Kidney epithelial cell (primary cell): ENCODE data around the gene ACOT11. TPM values are rescaled to one million over a fixed set of nuclear protein-coding genes. Genes with fewer than 3 reads are reported as not detected.

Source experiments
- DNase-seq: peaks from one replicate; pipeline ENCODE4 v3.0.0-alpha.2; 2010; ENCODE audit warnings: low read depth
- H3K27me3 ChIP-seq: 2 replicates; pipeline ENCODE4 v1.6.0; 2011; ENCODE audit warnings: low read length; ENCODE audit not compliant: control insufficient read depth, insufficient read depth
- H3K36me3 ChIP-seq: 2 replicates; pipeline ENCODE4 v1.5.1; 2011; ENCODE audit warnings: low read length; ENCODE audit not compliant: control insufficient read depth, insufficient read depth
- H3K4me3 ChIP-seq: 2 replicates; pipeline ENCODE4 v1.5.1; 2011; ENCODE audit warnings: low read depth, mild to moderate bottlenecking, control low read depth, low read length
- total RNA-seq: library from RNA; depleted of rRNA; stranded (reverse); fragments of >200 nt; gene quantifications from 2 replicates; pipeline ENCODE4 v1.2.3, GENCODE V29; 2015
- TF ChIP-seq, protein P1 (sequence below): IDR thresholded peaks from 2 replicates; pipeline ENCODE4 v1.5.1; 2011; ENCODE audit warnings: mild to moderate bottlenecking, moderate library complexity, low read length, control low read depth, inconsistent platforms; ENCODE audit not compliant: insufficient read depth, poor library complexity, severe bottlenecking

Gene ACOT11
- total RNA-seq, 1 donor from 2014 or later = 3.1 TPM

DNA sequence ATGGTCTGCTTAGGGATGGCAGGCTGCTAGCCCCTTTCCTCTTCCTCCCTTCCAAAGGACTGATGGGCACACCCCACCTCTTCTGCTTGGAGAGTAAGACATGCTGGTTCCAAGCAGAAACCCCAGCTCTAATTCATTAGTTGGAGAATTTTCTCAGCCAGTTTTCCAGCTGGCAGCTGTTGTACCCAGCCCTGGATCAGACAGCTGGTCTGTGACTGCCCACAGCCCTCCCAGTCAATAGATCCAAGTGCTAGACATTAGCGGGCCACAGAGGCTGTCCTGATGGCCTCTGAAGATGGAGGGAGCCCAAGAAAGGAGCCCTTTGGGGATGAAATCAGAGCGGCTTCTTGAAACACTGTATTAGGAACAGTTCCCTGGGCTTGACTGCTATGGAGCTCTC, 35.8 kb downstream of the ACOT11 start:
- Histone ChIP-seq H3K36me3 (no peaks in the 10 kb centered on the region), H3K4me3 (no peak overlapping the region), H3K27me3 (no peaks in the 10 kb centered on the region)
- DNase-seq = no peak
- TF ChIP-seq, protein P1, sequence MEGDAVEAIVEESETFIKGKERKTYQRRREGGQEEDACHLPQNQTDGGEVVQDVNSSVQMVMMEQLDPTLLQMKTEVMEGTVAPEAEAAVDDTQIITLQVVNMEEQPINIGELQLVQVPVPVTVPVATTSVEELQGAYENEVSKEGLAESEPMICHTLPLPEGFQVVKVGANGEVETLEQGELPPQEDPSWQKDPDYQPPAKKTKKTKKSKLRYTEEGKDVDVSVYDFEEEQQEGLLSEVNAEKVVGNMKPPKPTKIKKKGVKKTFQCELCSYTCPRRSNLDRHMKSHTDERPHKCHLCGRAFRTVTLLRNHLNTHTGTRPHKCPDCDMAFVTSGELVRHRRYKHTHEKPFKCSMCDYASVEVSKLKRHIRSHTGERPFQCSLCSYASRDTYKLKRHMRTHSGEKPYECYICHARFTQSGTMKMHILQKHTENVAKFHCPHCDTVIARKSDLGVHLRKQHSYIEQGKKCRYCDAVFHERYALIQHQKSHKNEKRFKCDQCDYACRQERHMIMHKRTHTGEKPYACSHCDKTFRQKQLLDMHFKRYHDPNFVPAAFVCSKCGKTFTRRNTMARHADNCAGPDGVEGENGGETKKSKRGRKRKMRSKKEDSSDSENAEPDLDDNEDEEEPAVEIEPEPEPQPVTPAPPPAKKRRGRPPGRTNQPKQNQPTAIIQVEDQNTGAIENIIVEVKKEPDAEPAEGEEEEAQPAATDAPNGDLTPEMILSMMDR = no peak

DNA sequence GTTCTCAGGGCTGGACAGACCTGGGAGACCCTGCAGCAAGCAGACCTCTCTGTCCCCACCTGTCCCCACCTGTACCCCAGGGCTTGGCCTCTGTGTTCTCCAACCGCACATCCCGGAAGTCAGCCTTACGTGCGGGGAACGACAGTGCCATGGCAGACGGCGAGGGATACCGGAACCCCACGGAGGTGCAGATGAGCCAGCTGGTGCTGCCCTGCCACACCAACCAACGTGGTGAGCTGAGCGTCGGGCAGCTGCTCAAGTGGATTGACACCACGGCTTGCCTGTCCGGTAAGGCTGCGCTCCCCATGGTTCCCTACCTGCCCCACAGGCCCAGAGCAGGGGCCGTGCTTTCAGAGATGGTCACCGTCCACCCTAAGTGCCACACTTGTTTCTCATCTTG, 36.5 kb downstream of the ACOT11 start:
- H3K36me3 ChIP-seq = no peaks in the 10 kb centered on the region
- TF ChIP-seq, protein P1 = no peak
- H3K27me3 ChIP-seq = no peaks in the 10 kb centered on the region
- no peak overlapping the region for H3K4me3 ChIP-seq
- no peak for DNase-seq

DNA sequence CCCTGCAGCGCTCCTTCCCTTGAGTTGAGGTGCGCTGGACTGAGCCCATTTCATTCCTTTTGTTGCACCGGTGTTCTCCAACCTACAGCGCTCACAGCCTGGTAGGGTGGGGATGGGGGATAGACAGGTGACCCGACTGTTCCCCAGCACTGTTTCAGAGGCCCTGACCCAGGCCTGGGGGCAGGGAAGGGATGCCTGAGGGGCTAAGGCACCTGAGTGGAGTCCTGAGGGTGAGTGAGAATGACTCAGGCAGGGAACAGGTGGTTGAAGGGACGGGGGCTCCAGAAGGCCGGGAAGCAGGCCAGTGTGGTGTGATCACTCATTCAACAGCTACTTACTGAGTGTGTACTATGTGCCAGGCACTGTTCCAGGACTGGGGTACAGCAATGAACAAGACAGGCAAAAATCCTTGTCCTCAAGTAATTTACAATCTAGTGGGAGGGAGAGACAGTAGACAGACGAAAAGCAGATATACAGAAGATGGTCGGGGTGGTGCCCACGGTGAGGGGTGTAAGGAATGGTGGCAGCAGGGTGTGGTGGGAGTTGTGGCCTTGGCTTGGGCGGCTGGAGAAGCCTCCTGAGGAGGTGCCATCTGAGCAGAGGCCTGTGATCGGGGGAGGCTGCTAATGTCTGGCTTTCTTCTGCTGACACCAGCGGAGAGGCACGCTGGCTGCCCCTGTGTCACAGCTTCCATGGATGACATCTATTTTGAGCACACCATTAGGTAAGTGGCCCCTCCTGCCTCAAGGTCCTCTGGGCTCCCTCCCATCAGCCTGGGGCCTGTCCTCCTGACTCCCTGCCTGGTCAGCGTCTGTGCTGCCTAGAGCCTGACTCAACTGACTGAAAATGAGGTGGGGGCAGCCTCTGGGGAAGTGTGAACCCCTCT, 37.4 kb downstream of the ACOT11 start:
- no peak for DNase-seq
- H3K4me3 ChIP-seq = no peak overlapping the region
- H3K36me3 ChIP-seq = no peaks in the 10 kb centered on the region
- no peaks in the 10 kb centered on the region for H3K27me3 ChIP-seq
- TF ChIP-seq, protein P1 = no peak

DNA sequence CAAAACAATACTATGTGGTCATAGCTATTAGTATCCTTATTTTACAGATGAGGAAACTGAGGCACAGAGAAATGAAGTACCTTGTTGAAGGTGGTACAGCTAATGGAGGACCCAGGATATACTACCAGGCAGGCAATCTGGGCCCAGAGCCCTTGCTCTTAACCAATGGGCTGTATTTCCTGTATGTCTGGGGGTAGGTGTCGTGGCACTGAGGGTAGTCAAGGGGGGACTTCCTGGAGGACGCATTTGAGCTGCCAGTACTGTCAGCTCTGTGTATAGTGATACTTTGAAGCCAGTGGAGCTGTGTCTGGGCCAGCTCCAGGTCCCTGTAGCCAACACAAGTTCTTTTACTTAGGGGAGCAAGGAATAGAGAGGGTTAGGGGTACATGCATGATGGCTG, 40.3 kb downstream of the ACOT11 start:
- H3K27me3 ChIP-seq = no peaks in the 10 kb centered on the region
- no peak overlapping the region for H3K4me3 ChIP-seq
- no peaks in the 10 kb centered on the region for H3K36me3 ChIP-seq
- DNase-seq = no peak
- TF ChIP-seq, protein P1 = no peak

DNA sequence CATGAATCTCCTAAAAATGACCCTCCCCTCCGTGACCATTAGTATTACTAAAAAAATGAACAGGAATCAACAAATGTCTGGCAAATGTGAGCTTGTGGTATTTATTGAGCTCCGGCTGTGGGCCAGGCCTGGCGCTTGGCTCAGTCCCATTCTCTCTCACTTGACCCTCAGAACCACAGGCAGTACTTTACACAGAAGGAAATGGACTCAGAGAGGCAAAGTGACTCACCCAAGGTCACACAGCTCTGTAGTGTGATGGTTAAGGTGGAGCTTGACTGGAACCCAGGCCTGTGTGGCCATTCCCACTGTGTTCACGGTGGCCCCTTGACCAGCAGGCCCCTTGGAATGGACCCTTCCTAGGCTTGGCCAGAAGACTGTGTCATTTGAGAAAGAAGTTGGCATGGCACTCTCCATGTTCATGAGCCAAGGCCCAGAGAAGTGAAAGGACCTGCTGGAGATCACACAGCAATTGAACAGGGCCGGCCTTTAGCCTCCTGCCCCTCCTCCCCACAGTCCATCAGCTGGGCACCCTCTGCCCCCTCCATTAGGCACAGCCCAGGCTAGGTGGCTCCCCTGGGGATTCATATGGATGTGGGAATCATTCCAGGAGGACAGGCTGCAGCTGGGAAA, 43.2 kb downstream of the ACOT11 start:
- no peaks in the 10 kb centered on the region for H3K27me3 ChIP-seq
- no peak overlapping the region for H3K4me3 ChIP-seq
- H3K36me3 ChIP-seq = no peaks in the 10 kb centered on the region
- DNase-seq = no peak
- TF ChIP-seq, protein P1 = no peak
